Astrocyte (in vitro differentiated cells and primary cell): Measurements from ENCODE around the gene HOXC11. TPM values are rescaled to one million over a fixed set of nuclear protein-coding genes. Genes with fewer than 3 reads are reported as not detected.

Source experiments
- DNase-seq: peaks from one replicate; pipeline ENCODE4 v3.0.0-alpha.2; 2010; ENCODE audit warnings: low read depth
- FAIRE-seq: peaks from 2 replicates; lab custom pipeline; 2011; peaks lifted over from hg19 to GRCh38; lab: Jason Lieb, UNC
- H2AFZ ChIP-seq: 2 replicates; pipeline ENCODE4 v1.6.0; 2012; ENCODE audit warnings: low read depth, low read length, inconsistent platforms
- H3K27ac ChIP-seq: 2 replicates; pipeline ENCODE4 v1.5.1; 2011; ENCODE audit warnings: low read depth, low read length, inconsistent platforms
- H3K27me3 ChIP-seq: 2 replicates; pipeline ENCODE4 v1.6.0; 2011; ENCODE audit warnings: low read length, inconsistent platforms; ENCODE audit not compliant: insufficient read depth
- H3K36me3 ChIP-seq: 2 replicates; pipeline ENCODE4 v1.5.1; 2011; ENCODE audit warnings: low read length, inconsistent platforms; ENCODE audit not compliant: insufficient read depth
- H3K4me1 ChIP-seq: 2 replicates; pipeline ENCODE4 v1.5.1; 2011; ENCODE audit warnings: low read length, inconsistent platforms; ENCODE audit not compliant: insufficient read depth
- H3K4me2 ChIP-seq: 2 replicates; pipeline ENCODE4 v1.6.0; 2012; ENCODE audit warnings: low read length, inconsistent platforms
- H3K4me3 ChIP-seq: 2 replicates; pipeline ENCODE4 v1.5.1; 2011; ENCODE audit warnings: low read depth, mild to moderate bottlenecking, low read length, inconsistent platforms; ENCODE audit not compliant: insufficient read depth
- H3K79me2 ChIP-seq: 2 replicates; pipeline ENCODE4 v1.6.0; 2012; ENCODE audit warnings: mild to moderate bottlenecking, low read length, inconsistent platforms; ENCODE audit not compliant: insufficient read depth
- H3K9ac ChIP-seq: 2 replicates; pipeline ENCODE4 v1.6.0; 2012; ENCODE audit warnings: mild to moderate bottlenecking, low read length, inconsistent platforms
- H3K9me3 ChIP-seq: 2 replicates; pipeline ENCODE4 v1.5.1; 2012; ENCODE audit warnings: low read depth, mild to moderate bottlenecking, low read length, inconsistent platforms; ENCODE audit not compliant: insufficient read depth
- H4K20me1 ChIP-seq: 2 replicates; pipeline ENCODE4 v1.6.0; 2012; ENCODE audit warnings: low read length, inconsistent platforms; ENCODE audit not compliant: insufficient read depth
- H3K27ac Mint-ChIP-seq: one replicate; pipeline ENCODE4 v1.8.0; 2021; ENCODE audit warnings: mild to moderate bottlenecking, mixed read lengths; ENCODE audit not compliant: unreplicated experiment
- H3K27me3 Mint-ChIP-seq: one replicate; pipeline ENCODE4 v1.8.0; 2021; ENCODE audit warnings: low read depth, mixed read lengths; ENCODE audit not compliant: unreplicated experiment
- H3K36me3 Mint-ChIP-seq: one replicate; pipeline ENCODE4 v1.8.0; 2021; ENCODE audit warnings: low read depth, mixed read lengths; ENCODE audit not compliant: unreplicated experiment
- H3K4me1 Mint-ChIP-seq: one replicate; pipeline ENCODE4 v1.8.0; 2021; ENCODE audit warnings: low read depth, mixed read lengths; ENCODE audit not compliant: unreplicated experiment
- H3K4me3 Mint-ChIP-seq: one replicate; pipeline ENCODE4 v1.8.0; 2021; ENCODE audit warnings: mild to moderate bottlenecking, moderate library complexity, mixed read lengths; ENCODE audit not compliant: unreplicated experiment
- H3K9me3 Mint-ChIP-seq: one replicate; pipeline ENCODE4 v1.8.0; 2021; ENCODE audit warnings: mild to moderate bottlenecking, mixed read lengths; ENCODE audit not compliant: unreplicated experiment
- CTCF ChIP-seq: IDR thresholded peaks from 2 replicates; pipeline ENCODE4 v1.5.1; 2011; ENCODE audit warnings: low read depth, mild to moderate bottlenecking, inconsistent platforms, low read length, moderate library complexity; ENCODE audit not compliant: insufficient read depth
- EZH2 ChIP-seq: IDR thresholded peaks from 2 replicates; pipeline ENCODE4 v1.6.1; 2012; ENCODE audit warnings: mild to moderate bottlenecking, low read length, inconsistent platforms; ENCODE audit not compliant: insufficient read depth
- total RNA-seq: library from RNA; stranded (reverse); gene quantifications from 2 replicates; pipeline ENCODE4 v1.2.1, GENCODE V29; 2021

The HOXC11 gene
- total RNA-seq, 1 donor from 2014 or later = not detected

- H3K27ac Mint-ChIP-seq = no peak overlapping the region
- no peak overlapping the region for H2AFZ ChIP-seq
- H3K27ac ChIP-seq = no peak overlapping the region
- H3K36me3 Mint-ChIP-seq = no peaks in the 10 kb centered on the region
- FAIRE-seq = no peak
- no peak overlapping the region for H3K4me3 Mint-ChIP-seq
- no peaks in the 10 kb centered on the region for H4K20me1 ChIP-seq
- H3K79me2 ChIP-seq = no peaks in the 10 kb centered on the region
- no peaks in the 10 kb centered on the region for H3K4me1 ChIP-seq
- H3K27me3 Mint-ChIP-seq = peaks cover 84% of the 10 kb centered on the region
- H3K9me3 ChIP-seq = no peaks in the 10 kb centered on the region
- TF ChIP-seq EZH2 (no peak), CTCF (no peak)
- H3K4me1 Mint-ChIP-seq = no peaks in the 10 kb centered on the region
- no peak overlapping the region for H3K4me2 ChIP-seq
- H3K27me3 ChIP-seq = peaks cover 84% of the 10 kb centered on the region
- H3K4me3 ChIP-seq = no peak overlapping the region
- no peak for DNase-seq
- H3K36me3 ChIP-seq = no peaks in the 10 kb centered on the region
- peaks cover 18% of the 10 kb centered on the region for H3K9me3 Mint-ChIP-seq
- no peak overlapping the region for H3K9ac ChIP-seq
Measured at GRCh38 chr12:54016051-54016450, 43.1 kb downstream of the HOXC11 start.

- H3K27me3 Mint-ChIP-seq = peaks cover 84% of the 10 kb centered on the region
- peaks cover 19% of the 10 kb centered on the region for H3K9me3 Mint-ChIP-seq
- no peak overlapping the region for H3K27ac Mint-ChIP-seq
- Histone ChIP-seq H4K20me1 (no peaks in the 10 kb centered on the region), H3K4me2 (no peak overlapping the region), H3K79me2 (no peaks in the 10 kb centered on the region), H2AFZ (no peak overlapping the region), H3K4me1 (no peaks in the 10 kb centered on the region), H3K4me3 (no peak overlapping the region), H3K36me3 (no peaks in the 10 kb centered on the region), H3K27me3 (peaks cover 83% of the 10 kb centered on the region), H3K9ac (no peak overlapping the region), H3K9me3 (no peaks in the 10 kb centered on the region), H3K27ac (no peak overlapping the region)
- H3K4me3 Mint-ChIP-seq = no peak overlapping the region
- no peaks in the 10 kb centered on the region for H3K4me1 Mint-ChIP-seq
- no peaks in the 10 kb centered on the region for H3K36me3 Mint-ChIP-seq
- no peak for DNase-seq
- FAIRE-seq = no peak
- TF ChIP-seq CTCF (no peak), EZH2 (no peak)
Measured at GRCh38 chr12:54016478-54016964, 43.6 kb downstream of the HOXC11 start.

- H3K4me3 Mint-ChIP-seq = no peak overlapping the region
- DNase-seq = no peak
- H3K27me3 Mint-ChIP-seq = peaks cover 85% of the 10 kb centered on the region
- FAIRE-seq = no peak
- no peaks in the 10 kb centered on the region for H3K4me1 Mint-ChIP-seq
- Histone ChIP-seq H3K4me2 (peak overlapping the region; percentile 72), H2AFZ (no peak overlapping the region), H3K9ac (no peak overlapping the region), H3K27ac (no peak overlapping the region), H3K79me2 (no peaks in the 10 kb centered on the region), H3K4me3 (no peak overlapping the region), H3K27me3 (peaks cover 86% of the 10 kb centered on the region), H4K20me1 (no peaks in the 10 kb centered on the region), H3K4me1 (no peaks in the 10 kb centered on the region), H3K9me3 (no peaks in the 10 kb centered on the region), H3K36me3 (no peaks in the 10 kb centered on the region)
- H3K36me3 Mint-ChIP-seq = peaks cover 2% of the 10 kb centered on the region
- H3K9me3 Mint-ChIP-seq = peaks cover 17% of the 10 kb centered on the region
- no peak overlapping the region for H3K27ac Mint-ChIP-seq
- TF ChIP-seq EZH2 (no peak), CTCF (no peak)
Measured at GRCh38 chr12:54017027-54017788, 44.3 kb downstream of the HOXC11 start.
